GM18508 (cell line): ENCODE results near the gene MYH1.

ENCODE experiments used
- ATAC-seq: cut with Tn5 transposase; IDR thresholded peaks from one replicate; pipeline ENCODE4 v1.9.1; 2021; ENCODE audit warnings: moderate number of reproducible peaks; ENCODE audit not compliant: insufficient read depth, unreplicated experiment

MYH1 gene

GRCh38 chr17:10492004-10492403, 26.3 kb downstream of the MYH1 start:
- no peak for ATAC-seq

- ATAC-seq: no peak
Measured at GRCh38 chr17:10482252-10482651, 36.1 kb downstream of the MYH1 start.

GRCh38 chr17:10477701-10478100, 40.6 kb downstream of the MYH1 start:
- no peak for ATAC-seq

GRCh38 chr17:10474536-10474935, 43.8 kb downstream of the MYH1 start:
- ATAC-seq: no peak

- ATAC-seq: no peak
Measured at GRCh38 chr17:10471858-10472257, 46.5 kb downstream of the MYH1 start.

GRCh38 chr17:10469459-10469858, 48.9 kb downstream of the MYH1 start, which contains the start of gene MYH4:
Gene MYH4 (minus strand): TSS chr17:10469559. CDS start chr17:10466745, 2,814 bp downstream.
- ATAC-seq: no peak

- no peak for ATAC-seq
Measured at GRCh38 chr17:10463402-10463801, 54.9 kb downstream of the MYH1 start.

- no peak for ATAC-seq
Measured at GRCh38 chr17:10460062-10460461, 58.3 kb downstream of the MYH1 start.

GRCh38 chr17:10458701-10459100, 59.6 kb downstream of the MYH1 start:
- ATAC-seq: no peak

- ATAC-seq: no peak
Measured at GRCh38 chr17:10457952-10458351, 60.4 kb downstream of the MYH1 start.

GRCh38 chr17:10447026-10447931, 71.1 kb downstream of the MYH1 start:
- ATAC-seq: no peak
